ENCODE measurements around the gene MOCS1.

- TF ChIP-seq CTCF (IDR thresholded peaks at IDR 0.05) (no peak), POLR2A (IDR thresholded peaks at IDR 0.05) (no peak)
Measured at GRCh38 chr6:39899554-39900295, 34.5 kb downstream of the MOCS1 start.
